Common myeloid progenitor, CD34-positive (primary cell): ENCODE results near the gene GIT1.
"Not testable (repeated sequence)": the region's sequence is repeated elsewhere in the genome, so short reads cannot be mapped to it uniquely, and the experiment has no call there.

Source experiments
- CTCF ChIA-PET: fragments of 350-600 bp; sonication (Branson Sonifier 250); formaldehyde crosslinking; loops from one replicate; lab custom pipeline; 2021; ENCODE audit warnings: antibody characterized with exemption; lab: Charles Lee
- POLR2A ChIA-PET: fragments of 350-600 bp; sonication (Branson Sonifier 250); formaldehyde crosslinking; loops from one replicate; lab custom pipeline; 2021; ENCODE audit warnings: antibody characterized with exemption; lab: Charles Lee
- DNase-seq, 3 donors: peaks; one replicate each; pipeline versions ENCODE4 v3.0.0 to v3.0.0-alpha.2; 2013
- H3K27ac ChIP-seq, 2 experiments: 1 replicate in 1 of 2; 2 replicates in 1 of 2; pipeline ENCODE4 v1.7.0; 2013; ENCODE audit warnings: inconsistent platforms in 2 of 2, low read length in 2 of 2, mild to moderate bottlenecking in 2 of 2, low read depth in 1 of 2, moderate library complexity in 1 of 2; ENCODE audit not compliant: severe bottlenecking in 2 of 2, insufficient read depth in 1 of 2, poor library complexity in 1 of 2
- H3K27me3 ChIP-seq, 5 experiments: replicated peaks in 2 of 5; 1 replicate in 3 of 5; 2 replicates in 2 of 5; pipeline versions ENCODE4 v1.6.1 to v1.7.0; 2013; ENCODE audit warnings: low read length in 4 of 5, mild to moderate bottlenecking in 2 of 5, moderate library complexity in 2 of 5, inconsistent platforms in 1 of 5; ENCODE audit not compliant: insufficient read depth in 5 of 5, control insufficient read depth in 4 of 5
- H3K36me3 ChIP-seq, 4 experiments: 1 replicate in 2 of 4; 2 replicates in 2 of 4; pipeline versions ENCODE4 v1.6.1 to v1.7.0; 2013; ENCODE audit warnings: low read length in 3 of 4, control low read depth in 1 of 4, mild to moderate bottlenecking in 1 of 4; ENCODE audit not compliant: control insufficient read depth in 4 of 4, insufficient read depth in 4 of 4
- H3K4me1 ChIP-seq, 4 experiments: 1 replicate in 3 of 4; 2 replicates in 1 of 4; pipeline versions ENCODE4 v1.6.1 to v1.7.1; 2013; ENCODE audit warnings: low read length in 3 of 4, mild to moderate bottlenecking in 3 of 4, control low read depth in 1 of 4, inconsistent platforms in 1 of 4, moderate library complexity in 1 of 4; ENCODE audit not compliant: control insufficient read depth in 4 of 4, insufficient read depth in 4 of 4; ENCODE audit errors: control extremely low read depth in 1 of 4
- H3K4me3 ChIP-seq, 7 experiments: 1 replicate in 4 of 7; 2 replicates in 3 of 7; pipeline versions ENCODE4 v1.5.1 to v1.7.0; 2013; ENCODE audit warnings: mild to moderate bottlenecking in 7 of 7, low read length in 6 of 7, moderate library complexity in 6 of 7, inconsistent platforms in 2 of 7, low read depth in 2 of 7, control low read depth in 1 of 7; ENCODE audit not compliant: insufficient read depth in 4 of 7, control insufficient read depth in 1 of 7; ENCODE audit errors: extremely low read depth in 1 of 7
- H3K9me3 ChIP-seq, 5 experiments: 1 replicate in 4 of 5; 2 replicates in 1 of 5; pipeline versions ENCODE4 v1.6.1 to v1.7.1; 2013; ENCODE audit warnings: low read length in 4 of 5, mild to moderate bottlenecking in 2 of 5, inconsistent platforms in 1 of 5, low read depth in 1 of 5, moderate library complexity in 1 of 5; ENCODE audit not compliant: control insufficient read depth in 4 of 5, insufficient read depth in 2 of 5; ENCODE audit errors: control extremely low read depth in 1 of 5
- WGBS: methylation state at CpG from one replicate; pipeline ENCODE4 v1.1.5; 2013; ENCODE audit not compliant: insufficient coverage; 5-methylcytosine and 5-hydroxymethylcytosine counted together

The GIT1 gene

DNA sequence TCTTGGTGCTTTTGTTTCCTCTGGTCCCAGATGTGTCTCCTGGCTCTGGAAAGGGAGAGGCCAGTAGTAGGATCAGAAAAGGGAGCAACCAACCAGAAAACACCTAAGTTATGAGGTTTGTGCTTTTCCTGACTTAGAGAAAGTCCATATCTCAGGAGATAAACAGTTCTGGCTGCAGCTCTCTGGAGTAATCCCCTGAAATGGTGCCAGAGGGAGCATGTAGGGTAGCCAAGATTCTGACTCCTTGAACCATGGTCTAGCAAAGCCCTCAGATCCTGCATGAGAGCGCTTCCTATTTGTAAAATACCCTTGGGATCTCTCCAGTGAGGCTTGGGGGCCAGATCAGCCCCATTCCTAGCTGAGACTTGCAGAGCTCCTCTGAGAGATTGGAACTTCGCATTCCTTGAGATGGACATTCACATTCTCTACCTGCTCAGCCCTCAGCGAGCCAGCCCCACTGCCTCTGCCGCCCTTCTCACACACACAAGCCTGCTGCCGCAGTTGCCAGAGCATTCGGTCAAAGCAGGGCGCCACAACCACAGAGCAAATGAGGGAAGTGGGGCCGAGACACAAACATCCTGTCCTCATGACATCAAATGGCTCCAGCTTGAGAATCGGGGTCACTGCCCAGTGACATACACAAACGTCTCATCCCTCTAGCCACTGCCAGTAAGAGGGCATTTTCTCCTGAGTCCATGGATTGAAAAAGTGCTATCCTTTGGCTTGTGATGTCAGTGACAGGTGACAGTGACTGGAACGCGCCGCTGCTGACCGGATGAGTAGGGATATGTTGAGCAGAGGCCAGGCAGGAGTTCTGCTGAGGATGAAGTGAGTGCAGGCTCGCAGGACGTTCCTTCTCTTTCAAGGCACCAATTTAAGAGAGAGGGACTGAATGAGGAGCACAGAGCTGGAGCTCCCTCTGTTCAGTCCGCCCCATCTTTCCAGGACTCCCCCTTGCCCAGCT lies 27.6 kb downstream of the GIT1 start:
- peak overlapping the region in 1 of 7 experiments; percentile 15 for H3K4me3 ChIP-seq

GRCh38 chr17:29560316-29560715 lies 29.1 kb downstream of the GIT1 start:
- WGBS: 0% methylated on average over 4 of the region's 6 CpGs
- CTCF ChIA-PET: interaction anchor here (0.6 to 3.9 kb wide), 3 partner anchors 12 to 421 kb away, joined by 3 to 36 read pairs (median 3); no protein-coding TSS in a partner anchor

More for the DNA sequence above, 27.6 kb downstream of the GIT1 start:
- WGBS: 63% methylated on average over 17 of the region's 17 CpGs
- Histone ChIP-seq H3K27me3 (no peaks in the 10 kb centered on the region), H3K4me1 (peaks cover 19 to 75% (median 62%) of the 10 kb centered on the region in 4 experiments), H3K36me3 (peaks cover 0 to 13% (median 0%) of the 10 kb centered on the region in 4 experiments), H3K27ac (no peak overlapping the region), H3K9me3 (no peaks in the 10 kb centered on the region)
- CTCF ChIA-PET: interaction anchor here (1.0 to 3.9 kb wide), 5 partner anchors 10 to 423 kb away, joined by 3 to 36 read pairs (median 4); no protein-coding TSS in a partner anchor
- POLR2A ChIA-PET: no interaction called here
- peak in 2 of 3 donors; percentile 58 to 63 for DNase-seq

GRCh38 chr17:29559640-29560039 lies 29.8 kb downstream of the GIT1 start:
- POLR2A ChIA-PET: no interaction called here

More at GRCh38 chr17:29560316-29560715, 29.1 kb downstream of the GIT1 start:
- H3K4me1 ChIP-seq: peaks cover 19 to 65% (median 52%) of the 10 kb centered on the region in 4 experiments
- peaks cover 0 to 13% (median 0%) of the 10 kb centered on the region in 4 experiments for H3K36me3 ChIP-seq
- peak in 2 of 3 donors; percentile 78 to 83 for DNase-seq
- no peaks in the 10 kb centered on the region for H3K27me3 ChIP-seq
- no peak overlapping the region for H3K27ac ChIP-seq
- POLR2A ChIA-PET: no interaction called here
- no peaks in the 10 kb centered on the region for H3K9me3 ChIP-seq
- peak overlapping the region in 3 of 7 experiments; percentile 4 to 50 (median 32) for H3K4me3 ChIP-seq

GRCh38 chr17:29558139-29558538 lies 31.3 kb downstream of the GIT1 start:
- H3K27me3 ChIP-seq, DNase-seq, POLR2A ChIA-PET, H3K9me3 ChIP-seq, H3K27ac ChIP-seq, H3K4me3 ChIP-seq, CTCF ChIA-PET: not testable (repeated sequence)
- peaks cover 0 to 13% (median 0%) of the 10 kb centered on the region in 4 experiments for H3K36me3 ChIP-seq
- H3K4me1 ChIP-seq: peaks cover 17 to 50% (median 42%) of the 10 kb centered on the region in 4 experiments
- 96% methylated on average over 3 of the region's 5 CpGs for WGBS

More at GRCh38 chr17:29559640-29560039, 29.8 kb downstream of the GIT1 start:
- no peaks in the 10 kb centered on the region for H3K9me3 ChIP-seq
- no peak for DNase-seq
- H3K4me3 ChIP-seq: no peak overlapping the region
- peaks cover 19 to 58% (median 49%) of the 10 kb centered on the region in 4 experiments for H3K4me1 ChIP-seq
- CTCF ChIA-PET: interaction anchor here (3.9 kb wide), 1 partner anchor 12 kb away, joined by 36 read pairs; no protein-coding TSS in a partner anchor
- no peaks in the 10 kb centered on the region for H3K27me3 ChIP-seq
- peaks cover 0 to 13% (median 0%) of the 10 kb centered on the region in 4 experiments for H3K36me3 ChIP-seq
- WGBS: 92% methylated on average over 2 of the region's 2 CpGs
- H3K27ac ChIP-seq: no peak overlapping the region

GRCh38 chr17:29557739-29558116 lies 31.7 kb downstream of the GIT1 start:
- Histone ChIP-seq H3K4me3 (no peak overlapping the region), H3K9me3 (no peaks in the 10 kb centered on the region), H3K36me3 (peaks cover 0 to 10% (median 0%) of the 10 kb centered on the region in 4 experiments), H3K4me1 (peaks cover 17 to 46% (median 40%) of the 10 kb centered on the region in 4 experiments), H3K27me3 (no peaks in the 10 kb centered on the region), H3K27ac (no peak overlapping the region)
- DNase-seq: no peak
- POLR2A ChIA-PET: no interaction called here
- CTCF ChIA-PET: interaction anchor here (1.3 to 1.7 kb wide), 2 partner anchors 10 to 13 kb away, joined by 3 to 7 read pairs; partner anchors contain the start of gene ABHD15

DNA sequence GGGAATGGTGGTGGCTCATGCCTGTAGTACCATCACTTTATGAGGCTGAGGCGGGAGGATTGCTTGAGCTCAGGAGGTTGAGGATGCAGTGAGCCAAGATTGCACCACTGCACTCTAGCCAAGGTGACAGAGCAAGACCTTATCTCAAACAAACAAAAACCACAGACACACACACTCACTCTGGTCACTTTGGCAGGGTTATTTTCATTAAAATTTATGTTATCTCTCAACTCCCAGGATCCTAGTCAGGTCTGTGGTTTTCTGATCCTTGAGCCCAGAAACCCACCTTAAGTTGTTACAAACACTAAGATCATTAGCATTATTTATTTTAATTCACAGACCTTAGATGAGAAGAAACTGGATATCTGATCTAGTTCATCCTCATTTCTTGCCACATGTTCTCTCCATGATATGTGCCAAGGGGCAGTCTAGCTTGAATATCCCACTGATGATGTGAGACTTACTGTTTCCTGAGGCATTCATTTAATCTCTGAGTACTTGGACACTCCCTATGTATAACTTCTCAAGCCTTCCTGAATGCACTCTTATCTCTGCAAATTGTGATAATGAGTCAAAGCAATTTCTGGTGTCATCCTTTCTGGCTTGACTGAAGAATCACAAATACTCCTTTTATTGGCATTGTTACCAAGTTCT lies 32.2 kb downstream of the GIT1 start:
- POLR2A ChIA-PET: no interaction called here

More for the DNA sequence above, 32.2 kb downstream of the GIT1 start:
- peaks cover 16 to 41% (median 34%) of the 10 kb centered on the region in 4 experiments for H3K4me1 ChIP-seq
- CTCF ChIA-PET: interaction anchor here (1.0 to 1.7 kb wide), 7 partner anchors 9 to 52 kb away, joined by 3 to 7 read pairs (median 4); partner anchors contain the start of gene ABHD15
- H3K27me3 ChIP-seq: no peaks in the 10 kb centered on the region
- H3K9me3 ChIP-seq: no peaks in the 10 kb centered on the region
- no peak overlapping the region for H3K4me3 ChIP-seq
- peaks cover 0 to 5% (median 0%) of the 10 kb centered on the region in 4 experiments for H3K36me3 ChIP-seq
- WGBS: no CpG with 5 or more reads among the region's 1 CpG
- H3K27ac ChIP-seq: no peak overlapping the region
- peak in 2 of 3 donors; percentile 51 to 65 for DNase-seq
